ENCODE data around the gene IL26.

IL26 gene

DNA sequence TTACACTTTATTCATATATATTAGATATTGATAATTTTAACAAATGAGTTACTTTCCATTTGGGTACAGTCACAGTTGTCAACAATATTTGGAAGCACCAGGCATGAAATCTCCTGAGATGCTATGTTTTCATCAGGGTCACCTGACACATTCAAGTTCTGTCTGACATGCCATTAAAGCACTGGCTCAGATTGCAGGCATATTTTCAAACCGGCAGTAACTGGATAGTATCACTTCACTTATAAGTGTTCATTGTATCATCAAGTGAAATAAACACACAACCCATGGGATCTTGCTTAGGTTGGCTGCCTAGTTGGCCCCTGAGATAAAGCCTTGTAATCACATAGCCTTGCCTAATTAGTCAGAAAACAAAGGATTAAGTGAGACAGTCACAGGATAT, 70.8 kb downstream of the IL26 start:
- DNase-seq (ENCODE audit: low read depth): no peak
